ENCODE data around the gene RNF214.
"Not testable (repeated sequence)": the region's sequence is repeated elsewhere in the genome, so short reads cannot be mapped to it uniquely, and the experiment has no call there.

The RNF214 gene

GRCh38 chr11:117315285-117316196, 83.1 kb downstream of the RNF214 start:
- DNase-seq (ENCODE audit: extremely low read depth, low read depth): no peak
- TF ChIP-seq CTCF (IDR thresholded peaks at IDR 0.05; ENCODE audit: low read depth, low read length): no peak

DNA sequence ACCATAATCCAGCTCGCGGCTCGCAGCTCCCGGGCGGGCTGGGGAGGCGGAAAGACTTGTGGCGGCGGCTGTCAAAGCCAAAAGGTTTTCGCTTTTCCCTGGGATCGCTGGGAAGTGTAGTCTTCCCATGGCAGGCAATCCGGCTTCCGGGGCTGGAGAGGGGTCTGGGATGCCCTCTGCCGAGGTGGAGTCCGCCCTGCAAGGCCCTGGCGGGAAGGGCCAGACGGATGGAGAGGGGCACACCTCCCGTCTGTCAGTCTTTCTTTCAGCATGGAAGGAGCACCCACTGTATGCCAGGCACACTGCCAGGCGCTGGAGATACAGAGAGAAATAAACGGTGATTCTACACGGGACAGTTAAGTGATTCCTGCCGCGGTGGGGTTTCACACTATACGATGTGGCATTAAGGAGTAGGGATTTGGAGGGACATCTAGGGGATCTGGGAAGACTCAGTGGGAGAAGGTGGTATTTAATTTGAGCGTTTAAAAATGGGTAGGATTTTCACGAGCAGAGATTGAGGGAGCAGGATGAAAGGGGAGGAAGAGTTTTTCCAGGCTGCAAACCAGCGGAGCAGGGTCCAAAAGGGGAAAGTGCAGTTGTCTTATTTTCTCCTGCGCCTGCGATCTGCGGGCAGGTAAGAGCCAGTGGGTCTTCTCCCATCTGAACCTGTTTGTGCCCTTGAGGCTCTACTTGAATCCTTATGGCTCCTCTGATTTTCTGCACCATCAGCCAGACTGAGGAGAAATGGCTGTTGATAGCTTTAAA, 83.9 kb downstream of the RNF214 start, which contains the start of gene BACE1:
BACE1 (minus strand) TSS at position 60 of the 765 bp plus-strand sequence. CDS start 461 bp downstream, outside the sequence.
- peak; percentile 75 for TF ChIP-seq CTCF (IDR thresholded peaks at IDR 0.05; ENCODE audit: low read depth, low read length)
- DNase-seq (ENCODE audit: extremely low read depth, low read depth): peak; percentile 56

- no peak for DNase-seq (ENCODE audit: extremely low read depth, low read depth)
- no peak for TF ChIP-seq CTCF (IDR thresholded peaks at IDR 0.05; ENCODE audit: low read depth, low read length)
Observed at GRCh38 chr11:117318738-117319137, 86.3 kb downstream of the RNF214 start.

- no peak for DNase-seq (ENCODE audit: extremely low read depth, low read depth)
- TF ChIP-seq CTCF (IDR thresholded peaks at IDR 0.05; ENCODE audit: low read depth, low read length): no peak
Observed at GRCh38 chr11:117319214-117319840, 86.9 kb downstream of the RNF214 start.

DNA sequence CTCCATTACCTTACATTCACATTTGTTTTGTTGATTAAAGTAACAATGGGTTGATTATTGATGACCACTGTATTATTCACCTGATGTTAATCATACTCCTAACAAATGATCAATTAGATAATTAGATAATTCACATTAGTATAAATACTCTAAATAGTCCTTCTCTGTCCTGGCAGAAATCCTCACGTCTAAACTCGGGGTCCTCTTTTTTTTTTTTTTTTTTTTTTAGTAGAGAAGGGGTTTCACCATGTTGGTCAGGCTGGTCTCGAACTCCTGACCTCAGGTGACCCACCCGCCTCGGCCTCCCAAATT, 94.7 kb downstream of the RNF214 start:
- DNase-seq (ENCODE audit: extremely low read depth, low read depth): not testable (repeated sequence)

DNA sequence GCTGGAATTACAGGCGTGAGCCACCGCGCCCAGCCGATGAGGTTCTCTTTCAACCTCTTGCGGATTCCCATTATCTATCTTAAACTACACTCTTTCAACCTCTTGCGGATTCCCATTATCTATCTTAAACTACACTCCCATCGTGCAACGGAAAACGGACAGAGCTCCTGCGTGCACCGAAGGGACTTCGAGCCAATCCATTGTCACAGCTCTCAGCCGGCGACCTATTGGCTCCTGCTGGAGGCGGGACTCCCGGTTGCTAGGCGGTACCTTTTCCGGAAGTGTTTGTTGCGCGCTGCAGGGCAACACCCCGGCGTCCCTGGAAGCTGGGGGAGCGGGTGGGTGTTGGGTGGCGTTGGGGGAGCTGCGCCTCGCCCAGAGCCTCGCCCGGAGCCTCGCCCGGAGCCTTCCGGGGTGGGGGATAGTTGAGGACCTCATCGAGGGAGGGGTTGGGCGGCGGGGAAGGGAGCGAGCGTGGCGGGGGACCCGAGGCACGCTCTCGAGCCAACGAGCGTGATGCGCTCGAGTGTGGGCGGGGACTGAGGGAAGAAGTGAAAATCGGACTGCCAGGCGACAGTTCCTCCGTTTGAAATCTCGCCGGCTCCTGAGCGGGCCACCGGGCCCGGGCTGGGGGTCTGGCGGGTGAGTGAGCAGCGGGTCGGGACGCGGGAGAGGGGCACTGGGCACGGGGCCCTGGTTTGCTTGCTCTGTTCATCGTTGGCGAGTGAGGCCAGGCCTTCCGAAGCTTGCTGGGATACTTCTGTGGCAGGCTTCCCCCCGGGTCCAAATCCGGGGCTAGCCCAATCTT, 95.3 kb downstream of the RNF214 start, which contains the start of gene CEP164:
CEP164 (plus strand) TSS at position 288 of the 808 bp plus-strand sequence. CDS start 10,733 bp downstream, outside the sequence.
- DNase-seq (ENCODE audit: extremely low read depth, low read depth): peak; percentile 94

More for the DNA sequence above, 95.3 kb downstream of the RNF214 start, which contains the start of gene CEP164:
- no peak for TF ChIP-seq CTCF (IDR thresholded peaks at IDR 0.05; ENCODE audit: low read depth, low read length)
